NAMALWA (cell line): Measurements from ENCODE around the gene EPHA6.

Experiments
- DNase-seq: peaks from one replicate; pipeline ENCODE4 v3.0.0-alpha.2; 2015; ENCODE audit warnings: low spot score

Gene EPHA6

GRCh38 chr3:96813820-96814650 is at the start of gene EPHA6:
Gene EPHA6 (plus strand): TSS chr3:96814594.
- no peak for DNase-seq

GRCh38 chr3:96776818-96777217 is 37.6 kb upstream of the EPHA6 start:
- DNase-seq: no peak

GRCh38 chr3:96779810-96780209 is 34.6 kb upstream of the EPHA6 start:
- peak; percentile 22 for DNase-seq

GRCh38 chr3:96796101-96796500 is 18.3 kb upstream of the EPHA6 start:
- DNase-seq: no peak

- no peak for DNase-seq
These were observed 10.5 kb upstream of the EPHA6 start for GRCh38 chr3:96803870-96804269.

- DNase-seq: no peak
These were observed 8.1 kb upstream of the EPHA6 start for GRCh38 chr3:96806341-96806740.

GRCh38 chr3:96813134-96813819 is 1.1 kb upstream of the EPHA6 start:
- DNase-seq: no peak

GRCh38 chr3:96814651-96815567 is 515 bp downstream of the EPHA6 start:
- no peak for DNase-seq

GRCh38 chr3:96831175-96831574 is 16.8 kb downstream of the EPHA6 start:
- DNase-seq: no peak

GRCh38 chr3:96833301-96833700 is 18.9 kb downstream of the EPHA6 start:
- DNase-seq: no peak

- DNase-seq: no peak
These were observed 21.9 kb downstream of the EPHA6 start for GRCh38 chr3:96836153-96836915.

GRCh38 chr3:96843505-96844203 is 29.3 kb downstream of the EPHA6 start:
- DNase-seq: no peak

GRCh38 chr3:96844204-96844514 is 29.8 kb downstream of the EPHA6 start:
- DNase-seq: no peak

GRCh38 chr3:96852849-96853248 is 38.5 kb downstream of the EPHA6 start:
- no peak for DNase-seq

- DNase-seq: no peak
These were observed 46.5 kb downstream of the EPHA6 start for GRCh38 chr3:96860882-96861281.

GRCh38 chr3:96863129-96863740 is 48.8 kb downstream of the EPHA6 start:
- peak; percentile 61 for DNase-seq

GRCh38 chr3:96865605-96866004 is 51.2 kb downstream of the EPHA6 start:
- no peak for DNase-seq

GRCh38 chr3:96869316-96869715 is 54.9 kb downstream of the EPHA6 start:
- no peak for DNase-seq

- DNase-seq: no peak
These were observed 63.1 kb downstream of the EPHA6 start for GRCh38 chr3:96877510-96877909.

GRCh38 chr3:96900031-96900430 is 85.6 kb downstream of the EPHA6 start:
- no peak for DNase-seq

GRCh38 chr3:96900566-96900965 is 86.2 kb downstream of the EPHA6 start:
- DNase-seq: no peak
